Ishikawa (cell line): ENCODE data around the gene NOBOX.

Source experiments
- CEBPB ChIP-seq: IDR thresholded peaks from 2 replicates; pipeline ENCODE4 v1.6.1; 2012
- CREB1 ChIP-seq: IDR thresholded peaks from 2 replicates; pipeline ENCODE4 v1.6.1; 2012; ENCODE audit warnings: low read depth
- EGR1 ChIP-seq: IDR thresholded peaks from 2 replicates; pipeline ENCODE4 v1.6.1; 2012
- EP300 ChIP-seq: IDR thresholded peaks from 2 replicates; pipeline ENCODE4 v1.6.1; 2012; ENCODE audit warnings: borderline replicate concordance
- FOXM1 ChIP-seq: IDR thresholded peaks from 2 replicates; pipeline ENCODE4 v1.6.1; 2012; ENCODE audit warnings: low read depth, borderline replicate concordance
- NFIC ChIP-seq: IDR thresholded peaks from 2 replicates; pipeline ENCODE4 v1.6.1; 2012
- RAD21 ChIP-seq: IDR thresholded peaks from 2 replicates; pipeline ENCODE4 v1.6.1; 2012; ENCODE audit warnings: low read depth
- TAF1 ChIP-seq: IDR thresholded peaks from 2 replicates; pipeline ENCODE4 v1.6.1; 2012; ENCODE audit warnings: low read depth, mild to moderate bottlenecking
- TCF12 ChIP-seq: IDR thresholded peaks from 2 replicates; pipeline ENCODE4 v1.6.1; 2012; ENCODE audit warnings: low read depth
- TEAD4 ChIP-seq: IDR thresholded peaks from 2 replicates; pipeline ENCODE4 v1.6.1; 2012
- YY1 ChIP-seq: IDR thresholded peaks from 2 replicates; pipeline ENCODE4 v1.6.1; 2012; ENCODE audit warnings: low read depth
- ZBTB7A ChIP-seq: IDR thresholded peaks from 2 replicates; pipeline ENCODE4 v1.6.1; 2012; ENCODE audit warnings: low read depth
- TF ChIP-seq, protein P1 (sequence below): IDR thresholded peaks from 2 replicates; pipeline ENCODE4 v1.6.1; 2012
- TF ChIP-seq, protein P2 (sequence below): IDR thresholded peaks from 2 replicates; pipeline ENCODE4 v1.6.1; 2012; ENCODE audit warnings: low read depth, mild to moderate bottlenecking
- TF ChIP-seq, protein P3 (sequence below): IDR thresholded peaks from 2 replicates; pipeline ENCODE4 v1.6.1; 2012

The NOBOX gene

DNA sequence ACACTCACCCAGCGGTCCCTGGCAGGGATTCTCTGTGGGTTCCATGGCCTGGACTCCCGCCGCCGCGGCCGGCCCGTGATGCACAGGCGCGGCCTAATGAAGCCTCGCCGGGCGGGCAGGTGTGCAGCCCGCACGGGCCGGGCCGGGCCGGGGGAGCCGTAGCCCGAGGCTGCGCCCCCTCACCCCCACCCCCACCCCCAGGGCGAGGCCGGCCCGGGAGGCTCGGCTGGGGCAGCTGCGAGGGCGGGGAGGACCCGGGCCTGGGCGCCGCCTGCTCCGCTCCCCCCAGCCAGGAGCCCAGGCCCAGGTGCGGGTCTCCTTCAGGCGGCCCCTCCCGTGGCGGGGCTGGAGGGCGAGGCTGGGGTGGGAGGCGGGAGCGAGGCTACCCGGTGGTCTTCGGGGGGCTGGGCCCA lies at the start of gene NOBOX:
Gene NOBOX, minus strand, starts transcription at position 45 of the 413 bp plus-strand sequence.
- TF ChIP-seq, protein P1, sequence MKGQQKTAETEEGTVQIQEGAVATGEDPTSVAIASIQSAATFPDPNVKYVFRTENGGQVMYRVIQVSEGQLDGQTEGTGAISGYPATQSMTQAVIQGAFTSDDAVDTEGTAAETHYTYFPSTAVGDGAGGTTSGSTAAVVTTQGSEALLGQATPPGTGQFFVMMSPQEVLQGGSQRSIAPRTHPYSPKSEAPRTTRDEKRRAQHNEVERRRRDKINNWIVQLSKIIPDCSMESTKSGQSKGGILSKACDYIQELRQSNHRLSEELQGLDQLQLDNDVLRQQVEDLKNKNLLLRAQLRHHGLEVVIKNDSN = no peak
- TF ChIP-seq FOXM1 (no peak), EP300 (no peak), NFIC (no peak), TCF12 (no peak), TAF1 (no peak), ZBTB7A (no peak), TEAD4 (no peak), EGR1 (no peak), YY1 (no peak), CEBPB (no peak), CREB1 (no peak), RAD21 (no peak)
- TF ChIP-seq, protein P2, sequence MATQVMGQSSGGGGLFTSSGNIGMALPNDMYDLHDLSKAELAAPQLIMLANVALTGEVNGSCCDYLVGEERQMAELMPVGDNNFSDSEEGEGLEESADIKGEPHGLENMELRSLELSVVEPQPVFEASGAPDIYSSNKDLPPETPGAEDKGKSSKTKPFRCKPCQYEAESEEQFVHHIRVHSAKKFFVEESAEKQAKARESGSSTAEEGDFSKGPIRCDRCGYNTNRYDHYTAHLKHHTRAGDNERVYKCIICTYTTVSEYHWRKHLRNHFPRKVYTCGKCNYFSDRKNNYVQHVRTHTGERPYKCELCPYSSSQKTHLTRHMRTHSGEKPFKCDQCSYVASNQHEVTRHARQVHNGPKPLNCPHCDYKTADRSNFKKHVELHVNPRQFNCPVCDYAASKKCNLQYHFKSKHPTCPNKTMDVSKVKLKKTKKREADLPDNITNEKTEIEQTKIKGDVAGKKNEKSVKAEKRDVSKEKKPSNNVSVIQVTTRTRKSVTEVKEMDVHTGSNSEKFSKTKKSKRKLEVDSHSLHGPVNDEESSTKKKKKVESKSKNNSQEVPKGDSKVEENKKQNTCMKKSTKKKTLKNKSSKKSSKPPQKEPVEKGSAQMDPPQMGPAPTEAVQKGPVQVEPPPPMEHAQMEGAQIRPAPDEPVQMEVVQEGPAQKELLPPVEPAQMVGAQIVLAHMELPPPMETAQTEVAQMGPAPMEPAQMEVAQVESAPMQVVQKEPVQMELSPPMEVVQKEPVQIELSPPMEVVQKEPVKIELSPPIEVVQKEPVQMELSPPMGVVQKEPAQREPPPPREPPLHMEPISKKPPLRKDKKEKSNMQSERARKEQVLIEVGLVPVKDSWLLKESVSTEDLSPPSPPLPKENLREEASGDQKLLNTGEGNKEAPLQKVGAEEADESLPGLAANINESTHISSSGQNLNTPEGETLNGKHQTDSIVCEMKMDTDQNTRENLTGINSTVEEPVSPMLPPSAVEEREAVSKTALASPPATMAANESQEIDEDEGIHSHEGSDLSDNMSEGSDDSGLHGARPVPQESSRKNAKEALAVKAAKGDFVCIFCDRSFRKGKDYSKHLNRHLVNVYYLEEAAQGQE = no peak
- TF ChIP-seq, protein P3, sequence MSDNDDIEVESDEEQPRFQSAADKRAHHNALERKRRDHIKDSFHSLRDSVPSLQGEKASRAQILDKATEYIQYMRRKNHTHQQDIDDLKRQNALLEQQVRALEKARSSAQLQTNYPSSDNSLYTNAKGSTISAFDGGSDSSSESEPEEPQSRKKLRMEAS = no peak

GRCh38 chr7:144452064-144452463 lies 48.6 kb upstream of the NOBOX start:
- TF ChIP-seq FOXM1 (no peak), CREB1 (no peak), YY1 (no peak), TCF12 (no peak), RAD21 (no peak), EGR1 (no peak)
- TF ChIP-seq, protein P2 = no peak
- TF ChIP-seq, protein P1 = no peak

DNA sequence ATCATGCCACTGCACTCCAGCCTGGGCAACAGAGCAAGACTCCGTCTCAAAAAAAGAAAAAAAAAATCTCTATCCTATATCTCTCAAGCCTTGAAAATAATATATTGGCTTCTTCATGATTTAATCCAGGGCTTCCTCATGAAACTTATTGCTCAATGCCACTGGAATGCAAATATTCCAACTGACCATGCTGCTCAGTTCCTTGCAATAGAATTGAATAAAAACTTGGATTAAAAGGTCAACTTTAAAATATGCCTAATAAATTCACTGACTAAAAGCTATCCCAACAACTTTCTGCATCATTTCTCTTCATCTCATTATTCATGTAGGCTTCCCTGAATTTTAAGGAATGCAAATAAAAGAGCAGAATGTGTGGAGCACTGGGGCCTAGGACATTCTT lies 42.1 kb upstream of the NOBOX start:
- no peak for TF ChIP-seq NFIC
- no peak for TF ChIP-seq TCF12
- TF ChIP-seq, protein P3 = no peak
- TF ChIP-seq CEBPB = no peak
- TF ChIP-seq TAF1 = no peak
- no peak for TF ChIP-seq RAD21
- TF ChIP-seq, protein P1 = no peak
- TF ChIP-seq YY1 = no peak
- TF ChIP-seq CREB1 = no peak
- no peak for TF ChIP-seq EGR1
- TF ChIP-seq EP300 = no peak
- TF ChIP-seq ZBTB7A = no peak
- no peak for TF ChIP-seq FOXM1
- TF ChIP-seq TEAD4 = no peak
- TF ChIP-seq, protein P2 = no peak

GRCh38 chr7:144439717-144440205 lies 36.3 kb upstream of the NOBOX start:
- TF ChIP-seq, protein P3 = no peak
- TF ChIP-seq, protein P2 = no peak
- no peak for TF ChIP-seq CREB1
